ENCODE results near the gene EHD4. TPM values are rescaled to one million over a fixed set of nuclear protein-coding genes. Genes with fewer than 3 reads are reported as not detected.

EHD4 gene
- polyA plus RNA-seq, 1 donor (not counting 4 experiments of a cell fraction or from before 2014, with no cell fraction given), result 31.5 TPM

DNA sequence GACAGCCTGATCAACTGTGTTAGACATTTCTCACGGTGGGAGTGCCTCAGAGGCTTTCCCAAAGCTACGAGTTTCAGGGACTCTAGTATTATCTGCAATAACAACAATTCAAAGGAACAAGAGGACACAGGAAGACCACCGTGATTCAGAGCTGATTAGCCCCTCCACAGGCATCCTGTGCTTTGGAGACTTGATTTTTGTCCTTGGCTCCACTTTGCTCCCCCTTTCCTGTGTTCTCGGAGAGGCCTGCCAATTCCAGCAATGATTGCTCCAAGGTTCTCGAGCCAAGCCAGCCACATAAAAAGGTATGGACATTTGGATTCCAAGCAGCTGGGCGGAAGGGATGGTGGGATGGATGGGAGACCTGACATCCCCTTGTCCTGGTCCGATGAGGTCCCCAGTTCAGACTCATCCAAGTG, 14.3 kb downstream of the EHD4 start:
- TF ChIP-seq EZH2 (IDR thresholded peaks at IDR 0.05; ENCODE audit: low read length), result no peak
- TF ChIP-seq, protein P1, sequence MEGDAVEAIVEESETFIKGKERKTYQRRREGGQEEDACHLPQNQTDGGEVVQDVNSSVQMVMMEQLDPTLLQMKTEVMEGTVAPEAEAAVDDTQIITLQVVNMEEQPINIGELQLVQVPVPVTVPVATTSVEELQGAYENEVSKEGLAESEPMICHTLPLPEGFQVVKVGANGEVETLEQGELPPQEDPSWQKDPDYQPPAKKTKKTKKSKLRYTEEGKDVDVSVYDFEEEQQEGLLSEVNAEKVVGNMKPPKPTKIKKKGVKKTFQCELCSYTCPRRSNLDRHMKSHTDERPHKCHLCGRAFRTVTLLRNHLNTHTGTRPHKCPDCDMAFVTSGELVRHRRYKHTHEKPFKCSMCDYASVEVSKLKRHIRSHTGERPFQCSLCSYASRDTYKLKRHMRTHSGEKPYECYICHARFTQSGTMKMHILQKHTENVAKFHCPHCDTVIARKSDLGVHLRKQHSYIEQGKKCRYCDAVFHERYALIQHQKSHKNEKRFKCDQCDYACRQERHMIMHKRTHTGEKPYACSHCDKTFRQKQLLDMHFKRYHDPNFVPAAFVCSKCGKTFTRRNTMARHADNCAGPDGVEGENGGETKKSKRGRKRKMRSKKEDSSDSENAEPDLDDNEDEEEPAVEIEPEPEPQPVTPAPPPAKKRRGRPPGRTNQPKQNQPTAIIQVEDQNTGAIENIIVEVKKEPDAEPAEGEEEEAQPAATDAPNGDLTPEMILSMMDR (optimal IDR thresholded peaks at IDR 0.05 in 1 of 3, IDR thresholded peaks at IDR 0.05 in 1 of 3, conservative IDR thresholded peaks at IDR 0.05 in 1 of 3; ENCODE audit: extremely low read depth in 1 of 3, insufficient read depth in 2 of 3, low read length in 3 of 3), result no peak
- no peak overlapping the region for H3K27ac ChIP-seq (ENCODE audit: control insufficient read depth, insufficient read depth, low read length)
- peaks cover 3% of the 10 kb centered on the region for H3K4me1 ChIP-seq (ENCODE audit: control insufficient read depth, extremely low read depth, insufficient read depth, low read length)
- H4K20me1 ChIP-seq (ENCODE audit: control insufficient read depth, extremely low read depth, insufficient read depth, low read length), result peaks cover 7% of the 10 kb centered on the region
- no peaks in the 10 kb centered on the region for H3K9me1 ChIP-seq (ENCODE audit: control insufficient read depth, extremely low read depth, insufficient read depth, low read length)
- H3K4me3 ChIP-seq (ENCODE audit: control insufficient read depth in 2 of 3, extremely low read depth in 1 of 3, insufficient read depth in 2 of 3, low read depth in 1 of 3, low read length in 3 of 3), result no peak overlapping the region
- DNase-seq (ENCODE audit: low read depth, low spot score) (no peak), FAIRE-seq (no peak)
- H3K4me2 ChIP-seq (ENCODE audit: control insufficient read depth, extremely low read depth, insufficient read depth, low read depth, low read length), result no peak overlapping the region
- H3K27me3 ChIP-seq (ENCODE audit: control insufficient read depth, extremely low read depth, insufficient read depth, low read length), result no peaks in the 10 kb centered on the region
- H3K79me2 ChIP-seq (ENCODE audit: control insufficient read depth, insufficient read depth, low read length), result peaks cover 79% of the 10 kb centered on the region
- no peak overlapping the region for H3K9ac ChIP-seq (ENCODE audit: control insufficient read depth, extremely low read depth, insufficient read depth, low read length)
- H3K9me3 ChIP-seq (ENCODE audit: control insufficient read depth, low read depth, low read length), result no peaks in the 10 kb centered on the region
- dilution Hi-C loops (cut with MboI; ENCODE audit: extremely low pct_ligation_motif_present, low sequenced_read_pairs), result no loop called here
- H3K36me3 ChIP-seq (ENCODE audit: control insufficient read depth in 2 of 2, extremely low read depth in 1 of 2, insufficient read depth in 2 of 2, low read length in 2 of 2), result peaks cover 5 to 21% of the 10 kb centered on the region in 2 experiments
- H2AFZ ChIP-seq (ENCODE audit: control insufficient read depth, low read length), result no peak overlapping the region

DNA sequence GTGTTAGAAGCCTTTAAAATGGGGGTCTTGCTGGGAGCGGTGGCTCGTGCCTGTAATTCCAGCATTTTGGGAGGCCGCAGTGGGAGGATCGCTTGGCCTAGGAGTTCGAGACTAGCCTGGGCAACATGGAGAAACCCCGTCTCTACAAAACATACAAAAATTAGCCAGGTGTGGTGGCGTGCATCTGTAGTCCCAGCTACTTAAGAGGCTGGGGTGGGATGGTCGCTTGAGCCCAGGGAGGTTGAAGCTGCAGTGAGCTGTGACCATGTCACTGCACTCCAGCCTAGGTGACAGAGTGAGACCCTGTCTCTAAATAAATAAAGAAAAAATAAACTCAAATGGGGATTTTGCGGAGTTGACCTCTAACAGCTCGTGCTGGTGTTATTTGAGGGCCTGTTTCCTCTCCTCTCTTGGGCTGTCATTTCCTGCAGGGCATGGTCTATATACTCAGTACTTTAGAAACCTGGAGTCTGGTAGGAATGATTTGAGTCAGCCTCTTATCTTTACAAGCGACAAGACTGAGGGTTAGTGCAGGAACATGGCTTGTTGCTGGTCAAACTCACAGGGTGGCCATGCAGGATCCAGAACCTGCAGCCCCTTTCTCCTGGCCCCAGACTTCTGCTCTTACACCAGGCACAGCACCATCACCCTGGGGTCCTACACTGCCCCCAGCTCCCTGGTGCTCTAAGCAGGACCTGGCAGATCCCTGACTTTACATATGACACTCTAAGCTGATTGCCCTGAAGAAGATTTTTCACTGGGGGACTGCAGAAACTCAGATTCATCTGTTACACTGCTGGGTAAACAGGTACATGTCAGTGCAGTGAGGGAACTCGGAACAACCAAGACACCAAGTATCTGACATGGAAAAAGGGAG, 15.1 kb downstream of the EHD4 start:
- no peak overlapping the region for H3K27ac ChIP-seq (ENCODE audit: control insufficient read depth, insufficient read depth, low read length)
- no peak overlapping the region for H3K4me3 ChIP-seq (ENCODE audit: control insufficient read depth in 2 of 3, extremely low read depth in 1 of 3, insufficient read depth in 2 of 3, low read depth in 1 of 3, low read length in 3 of 3)
- TF ChIP-seq EZH2 (IDR thresholded peaks at IDR 0.05; ENCODE audit: low read length), result no peak
- TF ChIP-seq, protein P1 (optimal IDR thresholded peaks at IDR 0.05 in 1 of 3, IDR thresholded peaks at IDR 0.05 in 1 of 3, conservative IDR thresholded peaks at IDR 0.05 in 1 of 3; ENCODE audit: extremely low read depth in 1 of 3, insufficient read depth in 2 of 3, low read length in 3 of 3), result no peak
- no peaks in the 10 kb centered on the region for H3K9me1 ChIP-seq (ENCODE audit: control insufficient read depth, extremely low read depth, insufficient read depth, low read length)
- H3K4me2 ChIP-seq (ENCODE audit: control insufficient read depth, extremely low read depth, insufficient read depth, low read depth, low read length), result no peak overlapping the region
- no peaks in the 10 kb centered on the region for H3K9me3 ChIP-seq (ENCODE audit: control insufficient read depth, low read depth, low read length)
- H3K4me1 ChIP-seq (ENCODE audit: control insufficient read depth, extremely low read depth, insufficient read depth, low read length), result peaks cover 3% of the 10 kb centered on the region
- H2AFZ ChIP-seq (ENCODE audit: control insufficient read depth, low read length), result no peak overlapping the region
- H3K27me3 ChIP-seq (ENCODE audit: control insufficient read depth, extremely low read depth, insufficient read depth, low read length), result no peaks in the 10 kb centered on the region
- dilution Hi-C loops (cut with MboI; ENCODE audit: extremely low pct_ligation_motif_present, low sequenced_read_pairs), result no loop called here
- peaks cover 8 to 24% of the 10 kb centered on the region in 2 experiments for H3K36me3 ChIP-seq (ENCODE audit: control insufficient read depth in 2 of 2, extremely low read depth in 1 of 2, insufficient read depth in 2 of 2, low read length in 2 of 2)
- H3K79me2 ChIP-seq (ENCODE audit: control insufficient read depth, insufficient read depth, low read length), result peaks cover 78% of the 10 kb centered on the region
- DNase-seq (ENCODE audit: low read depth, low spot score) (no peak), FAIRE-seq (no peak)
- peaks cover 7% of the 10 kb centered on the region for H4K20me1 ChIP-seq (ENCODE audit: control insufficient read depth, extremely low read depth, insufficient read depth, low read length)
- no peak overlapping the region for H3K9ac ChIP-seq (ENCODE audit: control insufficient read depth, extremely low read depth, insufficient read depth, low read length)
